Measurements from ENCODE around the gene NR2F6.

- no peak for TF ChIP-seq POLR2A (IDR thresholded peaks at IDR 0.05)
- TF ChIP-seq CTCF (IDR thresholded peaks at IDR 0.05), result no peak
These were observed 40.2 kb downstream of the NR2F6 start for GRCh38 chr19:17205237-17206140.

Measured in lower leg skin (tissue), 3 donors.